HCT116 (cell line): ENCODE data around the gene PREP.

ENCODE experiments used
- CBX3 ChIP-seq: IDR thresholded peaks from 2 replicates; pipeline ENCODE4 v1.6.1; 2012; ENCODE audit warnings: low read depth
- EZH2 ChIP-seq: fragments of 200-600 bp; sonication (generic); IDR thresholded peaks from 2 replicates; pipeline ENCODE4 v1.6.1; 2017; ENCODE audit warnings: antibody characterized with exemption, mixed run types
- POLR2A ChIP-seq: IDR thresholded peaks from 2 replicates; pipeline ENCODE4 v1.7.0; 2011; ENCODE audit warnings: borderline replicate concordance; ENCODE audit not compliant: insufficient read depth, insufficient read length; ENCODE audit errors: extremely low read depth
- POLR2AphosphoS5 ChIP-seq: IDR thresholded peaks from 2 replicates; pipeline ENCODE4 v1.6.1; 2011; ENCODE audit warnings: mild to moderate bottlenecking, low read depth, low read length, moderate library complexity
- TF ChIP-seq, protein P1 (sequence below), 3 experiments: fragments of 200-600 bp in 1 of 3; sonication (generic) in 1 of 3; IDR thresholded peaks in 2 of 3; conservative IDR thresholded peaks in 1 of 3; 2 replicates each; pipeline ENCODE4 v1.5.1; 2012 to 2017; ENCODE audit warnings: low read depth in 2 of 3, low read length in 2 of 3, antibody characterized with exemption in 1 of 3, borderline replicate concordance in 1 of 3, control low read depth in 1 of 3, mild to moderate bottlenecking in 1 of 3, mixed read lengths in 1 of 3, mixed run types in 1 of 3, moderate library complexity in 1 of 3; ENCODE audit not compliant: insufficient read depth in 1 of 3

DNA sequence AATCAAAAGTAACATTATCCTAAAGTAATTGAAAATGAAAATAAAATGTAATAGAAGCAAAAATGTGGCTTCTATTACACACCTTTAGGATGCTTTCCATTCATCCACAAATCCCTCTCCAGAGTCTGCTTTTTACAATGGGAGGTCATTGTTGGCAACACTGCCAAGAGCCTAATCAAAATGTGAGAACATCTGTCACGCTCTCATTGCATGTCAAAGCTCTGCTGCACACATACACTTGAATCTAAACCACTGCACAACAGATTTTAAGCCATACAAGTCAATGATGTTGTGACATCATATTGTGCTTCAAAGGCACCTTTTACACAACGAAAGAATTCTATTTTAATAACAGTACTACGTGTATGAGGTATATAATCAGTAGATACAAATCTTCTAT, 82.1 kb downstream of the PREP start:
- TF ChIP-seq EZH2: no peak
- TF ChIP-seq POLR2A: no peak
- TF ChIP-seq, protein P1, sequence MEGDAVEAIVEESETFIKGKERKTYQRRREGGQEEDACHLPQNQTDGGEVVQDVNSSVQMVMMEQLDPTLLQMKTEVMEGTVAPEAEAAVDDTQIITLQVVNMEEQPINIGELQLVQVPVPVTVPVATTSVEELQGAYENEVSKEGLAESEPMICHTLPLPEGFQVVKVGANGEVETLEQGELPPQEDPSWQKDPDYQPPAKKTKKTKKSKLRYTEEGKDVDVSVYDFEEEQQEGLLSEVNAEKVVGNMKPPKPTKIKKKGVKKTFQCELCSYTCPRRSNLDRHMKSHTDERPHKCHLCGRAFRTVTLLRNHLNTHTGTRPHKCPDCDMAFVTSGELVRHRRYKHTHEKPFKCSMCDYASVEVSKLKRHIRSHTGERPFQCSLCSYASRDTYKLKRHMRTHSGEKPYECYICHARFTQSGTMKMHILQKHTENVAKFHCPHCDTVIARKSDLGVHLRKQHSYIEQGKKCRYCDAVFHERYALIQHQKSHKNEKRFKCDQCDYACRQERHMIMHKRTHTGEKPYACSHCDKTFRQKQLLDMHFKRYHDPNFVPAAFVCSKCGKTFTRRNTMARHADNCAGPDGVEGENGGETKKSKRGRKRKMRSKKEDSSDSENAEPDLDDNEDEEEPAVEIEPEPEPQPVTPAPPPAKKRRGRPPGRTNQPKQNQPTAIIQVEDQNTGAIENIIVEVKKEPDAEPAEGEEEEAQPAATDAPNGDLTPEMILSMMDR (IDR thresholded peaks at IDR 0.05 in 2 of 3, conservative IDR thresholded peaks at IDR 0.05 in 1 of 3; ENCODE audit: borderline replicate concordance in 1 of 3, insufficient read depth in 1 of 3, low read depth in 2 of 3, low read length in 2 of 3): no peak
- no peak for TF ChIP-seq CBX3
- TF ChIP-seq POLR2AphosphoS5: no peak
